ENCODE data around the gene CAD.
"Not testable (repeated sequence)": the region's sequence is repeated elsewhere in the genome, so short reads cannot be mapped to it uniquely, and the experiment has no call there.

DNA sequence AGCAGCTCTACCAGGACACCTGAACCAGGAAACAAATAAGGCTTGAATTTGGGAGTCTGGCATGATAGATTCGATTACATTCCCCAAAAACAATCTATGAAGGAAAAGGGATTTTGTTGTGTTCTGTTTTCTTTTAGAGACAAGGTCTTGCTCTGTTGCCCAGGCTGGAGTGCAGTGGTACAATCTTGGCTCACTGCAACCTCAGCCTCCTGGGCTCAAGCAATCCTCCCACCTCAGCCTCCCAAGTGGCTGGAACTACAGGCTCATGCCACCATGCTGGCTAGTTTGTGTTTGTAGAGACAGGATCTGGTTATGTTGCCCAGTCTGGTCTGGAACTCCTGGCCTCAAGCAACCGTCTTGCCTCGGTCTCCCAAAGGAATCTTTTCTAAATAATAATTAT, 19.1 kb upstream of the CAD start:
- TF ChIP-seq EZH2phosphoT487 (IDR thresholded peaks at IDR 0.05; ENCODE audit: insufficient read depth, low read depth); EZH2 (IDR thresholded peaks at IDR 0.05; ENCODE audit: insufficient read depth, poor library complexity, severe bottlenecking): not testable (repeated sequence)

Measured in GM23248 (cell line).